Heart right ventricle (tissue), 16 donors: ENCODE results near the gene ARPC5. TPM values are rescaled to one million over a fixed set of nuclear protein-coding genes. Genes with fewer than 3 reads are reported as not detected.
"Not testable (repeated sequence)": the region's sequence is repeated elsewhere in the genome, so short reads cannot be mapped to it uniquely, and the experiment has no call there.

ENCODE experiments used
- ATAC-seq, 8 donors: fragments of 200-7000 bp; cut with Tn5 transposase; one replicate each; pipeline ENCODE4 v1.9.1; 2020; ENCODE audit warnings: mild to moderate bottlenecking in 8 of 8, moderate library complexity in 8 of 8, moderate number of reproducible peaks in 1 of 8
- DNase-seq, 2 donors: peaks; one replicate each; pipeline ENCODE4 v3.0.0-alpha.2; 2020
- H3K27ac ChIP-seq, 10 donors: fragments of 200-600 bp; sonication (generic) in 2 of 10; one replicate each; pipeline versions ENCODE4 v1.5.0 to v1.8.0; 2020 to 2022; ENCODE audit warnings: mild to moderate bottlenecking in 3 of 10
- H3K27me3 ChIP-seq, 7 donors: fragments of 200-600 bp; one replicate each; pipeline ENCODE4 v1.8.0; 2021 to 2022; ENCODE audit warnings: mild to moderate bottlenecking in 2 of 7
- H3K36me3 ChIP-seq, 9 donors: fragments of 200-600 bp; sonication (generic) in 1 of 9; one replicate each; pipeline versions ENCODE4 v1.5.0 to v1.8.0; 2020 to 2022; ENCODE audit warnings: mild to moderate bottlenecking in 2 of 9
- H3K4me1 ChIP-seq, 9 donors: fragments of 200-600 bp; sonication (generic) in 1 of 9; one replicate each; pipeline versions ENCODE4 v1.5.0 to v1.8.0; 2020 to 2022; ENCODE audit warnings: mild to moderate bottlenecking in 4 of 9
- H3K4me3 ChIP-seq, 10 donors: fragments of 200-600 bp; sonication (generic) in 2 of 10; one replicate each; pipeline versions ENCODE4 v1.5.0 to v1.8.0; 2020 to 2022; ENCODE audit warnings: mild to moderate bottlenecking in 7 of 10, moderate library complexity in 2 of 10
- H3K9me3 ChIP-seq, 11 donors: fragments of 200-600 bp in 10 of 11; sonication (generic) in 2 of 11; one replicate each; pipeline versions ENCODE4 v1.5.0 to v1.8.0; 2013 to 2022; ENCODE audit warnings: mild to moderate bottlenecking in 2 of 11, control low read depth in 1 of 11, moderate library complexity in 1 of 11
- CTCF ChIP-seq, 9 donors: fragments of 200-600 bp; sonication (generic) in 2 of 9; IDR thresholded peaks; one replicate each; pipeline versions ENCODE4 v1.5.0 to v1.8.0; 2021 to 2022; ENCODE audit warnings: antibody characterized with exemption in 9 of 9, mild to moderate bottlenecking in 5 of 9, moderate library complexity in 1 of 9
- WGBS, 2 donors: extraction: QIAGEN DNeasy Blood & Tissue Kit; methylation state at CpG; one replicate each; pipeline ENCODE4 v1.1.7; 2013; ENCODE audit warnings: inconsistent platforms in 1 of 2; 5-methylcytosine and 5-hydroxymethylcytosine counted together
- intact Hi-C, 10 donors: fragments of 100-400 bp; cut with DNase I; formaldehyde crosslinking; loops; one replicate each; pipeline versions ENCODE4 v1.11.1 to v1.14.2; 2022
- polyA plus RNA-seq, 2 donors: library from polyadenylated mRNA; stranded (reverse); fragments of 200-250 nt; gene quantifications; one replicate each; pipeline ENCODE4 v1.2.3, GENCODE V29; 2013
- total RNA-seq, 10 donors: library from RNA; stranded (reverse); fragmentation: NEBNext Ultra II Directional in 3 of 10; extraction: Animal tissue kit (Norgen Biotek cat#: 25700) in 3 of 10; gene quantifications; one replicate each; pipeline versions ENCODE4 v1.2.1 to v1.2.4, GENCODE V29; 2021 to 2023
- donor health status: Arrhythmogenic right ventricular cardiomyopathy.
- donor health status: ischemic (EF 13 %, LVEDD 7.1; RV severe dilation, severe dysfunction).
- donor health status: healthy with polysubstance abuse.
- donor health status: DM: no; HTN: yes; CAD: no.
- donor health status: DM: no; HTN: no; CAD: no.
- donor health status: ischemic (EF 25% LVEDD 6.9; RV normal size, moderate dysfunction).
- donor health status: ischemic (EF 25% LVEDD 5.7; RV mildly dilated, moderate dysfunction).
- donor health status: healthy.
- donor health status: DM: yes; HTN: yes; CAD: no.
- donor health status: Ischemic cardiomyopathy.
- donor health status: ischemic (EF 35%, LVEDD 5.7; RV mildly dilated, moderate dysfunction).
- donor health status: nonischemic (EF 11% LVEDD 7.7; RV severe dilation, severe dysfunction).
- donor health status: DM: yes; HTN: yes; CAD: no.
- donor health status: PGD.
- donor health status: ischemic (EF 29% LVEDD 5.4; RV normal size, mild dysfunction).
- donor health status: nonischemic (EF 23%, LVEDD 6.1; RV moderate dilation, normal function).

Gene ARPC5
- total and polyA plus RNA-seq, 12 donors: 23.8 to 60.2 (median 31.7) TPM

GRCh38 chr1:183622013-183622412 lies 13.6 kb downstream of the ARPC5 start:
- Histone ChIP-seq H3K27me3 (no peaks in the 10 kb centered on the region), H3K4me1 (peaks cover 0 to 44% (median 25%) of the 10 kb centered on the region in 9 donors), H3K9me3 (no peaks in the 10 kb centered on the region), H3K27ac (peak overlapping the region in 2 of 10 donors; percentile 12 to 58), H3K4me3 (no peak overlapping the region), H3K36me3 (peaks cover 0 to 50% (median 5%) of the 10 kb centered on the region in 9 donors)
- no peak for TF ChIP-seq CTCF (IDR thresholded peaks at IDR 0.05)
- WGBS, 2 donors: 85 to 90% methylated on average over 1 of the region's 1 CpG
- intact Hi-C loops: loop anchor here in 8 of 10 donors (5.0 to 10.0 kb wide), 10 partner anchors 67 to 1380 kb away; partner anchors contain the start of gene SMG7 (in 4 of the 8)
- DNase-seq: no peak
- no peak for ATAC-seq

- TF ChIP-seq CTCF (IDR thresholded peaks at IDR 0.05): no peak
- ATAC-seq (no peak), DNase-seq (no peak)
- Histone ChIP-seq H3K27ac (no peak overlapping the region), H3K27me3 (no peaks in the 10 kb centered on the region), H3K36me3 (peaks cover 0 to 33% (median 5%) of the 10 kb centered on the region in 9 donors), H3K9me3 (no peaks in the 10 kb centered on the region), H3K4me1 (peaks cover 0 to 27% (median 10%) of the 10 kb centered on the region in 9 donors), H3K4me3 (no peak overlapping the region)
- WGBS, 2 donors: 84 to 90% methylated on average over 2 of the region's 2 CpGs
- intact Hi-C loops: loop anchor here in 8 of 10 donors (5.0 to 10.0 kb wide), 10 partner anchors 66 to 1382 kb away; partner anchors contain the start of gene SMG7 (in 4 of the 8)
Observed at GRCh38 chr1:183620311-183620710, 15.3 kb downstream of the ARPC5 start.

GRCh38 chr1:183619781-183620180 lies 15.8 kb downstream of the ARPC5 start:
- Histone ChIP-seq H3K4me1 (peaks cover 0 to 22% (median 10%) of the 10 kb centered on the region in 9 donors), H3K36me3 (peaks cover 0 to 28% (median 5%) of the 10 kb centered on the region in 9 donors), H3K4me3 (no peak overlapping the region), H3K27ac (no peak overlapping the region), H3K27me3 (no peaks in the 10 kb centered on the region), H3K9me3 (no peaks in the 10 kb centered on the region)
- ATAC-seq (no peak), DNase-seq (no peak)
- intact Hi-C loops: loop anchor here in 8 of 10 donors (5.0 to 10.0 kb wide), 10 partner anchors 65 to 1383 kb away; partner anchors contain the start of gene SMG7 (in 4 of the 8)
- TF ChIP-seq CTCF (IDR thresholded peaks at IDR 0.05): no peak
- 81 to 85% methylated on average over 1 of the region's 1 CpG for WGBS, 2 donors

GRCh38 chr1:183618202-183618601 lies 17.4 kb downstream of the ARPC5 start:
- WGBS, 2 donors: 84 to 86% methylated on average over 5 of the region's 5 CpGs
- ATAC-seq, H3K4me3 ChIP-seq, H3K27me3 ChIP-seq, DNase-seq, H3K9me3 ChIP-seq, intact Hi-C loops, H3K27ac ChIP-seq: not testable (repeated sequence)
- H3K4me1 ChIP-seq: peaks cover 0 to 19% (median 8%) of the 10 kb centered on the region in 9 donors
- H3K36me3 ChIP-seq: peaks cover 0 to 12% (median 0%) of the 10 kb centered on the region in 9 donors

GRCh38 chr1:183612975-183613374 lies 22.6 kb downstream of the ARPC5 start:
- H3K4me3 ChIP-seq, H3K27me3 ChIP-seq, H3K27ac ChIP-seq, ATAC-seq, intact Hi-C loops, H3K36me3 ChIP-seq, DNase-seq, H3K9me3 ChIP-seq: not testable (repeated sequence)
- 94 to 100% methylated on average over 2 to 3 of the region's 3 CpGs for WGBS, 2 donors
- H3K4me1 ChIP-seq: peaks cover 11 to 31% (median 25%) of the 10 kb centered on the region in 9 donors
